Measurements from ENCODE around the gene FAM163B. TPM values are rescaled to one million over a fixed set of nuclear protein-coding genes. Genes with fewer than 3 reads are reported as not detected.

Gene FAM163B
- polyA plus RNA-seq, 1 donor (not counting 4 experiments of a cell fraction or from before 2014, with no cell fraction given) = not detected

DNA sequence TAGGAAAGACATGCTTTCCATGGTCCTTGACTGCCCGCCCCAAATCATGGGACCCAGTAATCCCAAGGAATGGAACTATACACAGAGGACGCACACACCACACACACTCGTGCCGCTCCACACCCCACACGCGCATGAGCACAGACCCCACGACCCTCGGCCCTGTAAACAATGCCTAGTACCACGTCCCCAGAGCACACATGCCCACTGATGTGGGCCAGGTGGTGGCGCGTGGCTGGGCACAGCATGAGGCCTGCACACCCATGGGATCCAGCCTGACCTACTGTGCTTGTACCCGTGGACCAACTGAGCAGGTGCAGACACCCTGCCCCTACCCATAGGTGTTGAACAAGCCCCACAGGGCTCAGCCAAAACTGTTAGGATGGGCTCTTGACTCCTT, 27.7 kb upstream of the FAM163B start:
- FAIRE-seq (no peak), DNase-seq (ENCODE audit: low read depth, low spot score) (no peak)
- H3K36me3 ChIP-seq (ENCODE audit: control insufficient read depth in 2 of 2, extremely low read depth in 1 of 2, insufficient read depth in 2 of 2, low read length in 2 of 2) = no peaks in the 10 kb centered on the region
- dilution Hi-C loops (cut with MboI; ENCODE audit: extremely low pct_ligation_motif_present, low sequenced_read_pairs) = no loop called here
- no peak overlapping the region for H3K4me3 ChIP-seq (ENCODE audit: control insufficient read depth in 2 of 3, extremely low read depth in 1 of 3, insufficient read depth in 2 of 3, low read depth in 1 of 3, low read length in 3 of 3)
- no peaks in the 10 kb centered on the region for H3K9me1 ChIP-seq (ENCODE audit: control insufficient read depth, extremely low read depth, insufficient read depth, low read length)
- H4K20me1 ChIP-seq (ENCODE audit: control insufficient read depth, extremely low read depth, insufficient read depth, low read length) = no peaks in the 10 kb centered on the region
- no peak overlapping the region for H3K4me2 ChIP-seq (ENCODE audit: control insufficient read depth, extremely low read depth, insufficient read depth, low read depth, low read length)
- H3K79me2 ChIP-seq (ENCODE audit: control insufficient read depth, insufficient read depth, low read length) = no peaks in the 10 kb centered on the region
- H2AFZ ChIP-seq (ENCODE audit: control insufficient read depth, low read length) = no peak overlapping the region
- no peaks in the 10 kb centered on the region for H3K4me1 ChIP-seq (ENCODE audit: control insufficient read depth, extremely low read depth, insufficient read depth, low read length)
- TF ChIP-seq, protein P1, sequence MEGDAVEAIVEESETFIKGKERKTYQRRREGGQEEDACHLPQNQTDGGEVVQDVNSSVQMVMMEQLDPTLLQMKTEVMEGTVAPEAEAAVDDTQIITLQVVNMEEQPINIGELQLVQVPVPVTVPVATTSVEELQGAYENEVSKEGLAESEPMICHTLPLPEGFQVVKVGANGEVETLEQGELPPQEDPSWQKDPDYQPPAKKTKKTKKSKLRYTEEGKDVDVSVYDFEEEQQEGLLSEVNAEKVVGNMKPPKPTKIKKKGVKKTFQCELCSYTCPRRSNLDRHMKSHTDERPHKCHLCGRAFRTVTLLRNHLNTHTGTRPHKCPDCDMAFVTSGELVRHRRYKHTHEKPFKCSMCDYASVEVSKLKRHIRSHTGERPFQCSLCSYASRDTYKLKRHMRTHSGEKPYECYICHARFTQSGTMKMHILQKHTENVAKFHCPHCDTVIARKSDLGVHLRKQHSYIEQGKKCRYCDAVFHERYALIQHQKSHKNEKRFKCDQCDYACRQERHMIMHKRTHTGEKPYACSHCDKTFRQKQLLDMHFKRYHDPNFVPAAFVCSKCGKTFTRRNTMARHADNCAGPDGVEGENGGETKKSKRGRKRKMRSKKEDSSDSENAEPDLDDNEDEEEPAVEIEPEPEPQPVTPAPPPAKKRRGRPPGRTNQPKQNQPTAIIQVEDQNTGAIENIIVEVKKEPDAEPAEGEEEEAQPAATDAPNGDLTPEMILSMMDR (optimal IDR thresholded peaks at IDR 0.05 in 1 of 3, IDR thresholded peaks at IDR 0.05 in 1 of 3, conservative IDR thresholded peaks at IDR 0.05 in 1 of 3; ENCODE audit: extremely low read depth in 1 of 3, insufficient read depth in 2 of 3, low read length in 3 of 3) = no peak
- TF ChIP-seq EZH2 (IDR thresholded peaks at IDR 0.05; ENCODE audit: low read length) = no peak
- H3K27ac ChIP-seq (ENCODE audit: control insufficient read depth, insufficient read depth, low read length) = no peak overlapping the region
- no peak overlapping the region for H3K9ac ChIP-seq (ENCODE audit: control insufficient read depth, extremely low read depth, insufficient read depth, low read length)
- H3K27me3 ChIP-seq (ENCODE audit: control insufficient read depth, extremely low read depth, insufficient read depth, low read length) = peaks cover 26% of the 10 kb centered on the region
- no peaks in the 10 kb centered on the region for H3K9me3 ChIP-seq (ENCODE audit: control insufficient read depth, low read depth, low read length)

DNA sequence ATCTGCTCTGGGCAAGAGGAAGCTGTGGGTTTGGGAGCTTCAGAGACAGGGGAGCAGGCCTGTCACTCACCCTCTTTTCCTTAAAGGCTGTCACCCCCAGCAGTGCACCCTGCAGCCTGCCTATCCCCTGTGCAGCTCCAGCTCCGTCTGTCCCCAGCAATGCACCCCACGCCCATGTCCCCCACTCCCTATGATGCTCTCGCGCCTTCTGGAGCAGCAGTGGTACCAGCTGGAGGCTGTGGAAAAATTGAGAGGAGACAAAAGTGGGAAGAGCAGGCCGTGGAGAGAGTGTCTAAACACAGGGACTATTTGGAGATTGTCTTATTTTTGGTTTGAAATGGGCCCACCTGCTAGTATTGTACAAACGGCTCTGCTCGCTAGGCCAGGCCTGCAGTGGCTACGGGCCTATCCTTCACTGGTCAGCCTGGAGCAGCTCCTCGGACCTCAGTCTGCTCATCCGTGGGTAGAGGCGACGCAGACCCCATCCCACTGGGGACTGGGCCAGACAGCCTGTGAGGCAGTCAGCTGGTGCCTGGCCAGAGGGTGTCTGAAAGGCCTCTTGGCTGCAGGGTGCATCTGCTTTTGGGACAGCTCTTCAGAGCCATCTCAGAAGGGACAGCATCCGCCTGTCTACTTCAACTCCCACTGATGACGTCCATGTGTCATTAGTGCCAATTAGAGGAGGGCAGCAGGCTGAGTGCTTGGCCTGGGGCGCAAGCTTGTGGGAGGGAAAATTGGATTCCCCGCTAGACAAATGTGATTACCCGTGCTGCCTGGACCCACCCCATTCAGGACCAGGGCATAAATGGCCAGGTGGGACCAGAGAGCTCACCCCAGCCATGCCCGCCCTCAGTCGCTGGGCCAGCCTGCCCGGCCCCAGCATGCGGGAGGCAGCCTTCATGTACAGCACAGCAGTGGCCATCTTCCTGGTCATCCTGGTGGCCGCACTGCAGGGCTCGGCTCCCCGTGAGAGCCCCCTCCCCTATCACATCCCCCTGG, 26.6 kb upstream of the FAM163B start, which contains the start of gene DBH:
TSS of gene DBH (plus strand) at position 831 of the 999 bp plus-strand sequence. CDS start at position 840, 9 bp downstream.
- H3K4me3 ChIP-seq (ENCODE audit: control insufficient read depth in 2 of 3, extremely low read depth in 1 of 3, insufficient read depth in 2 of 3, low read depth in 1 of 3, low read length in 3 of 3) = no peak within 1 kb of the TSS
- H3K4me2 ChIP-seq (ENCODE audit: control insufficient read depth, extremely low read depth, insufficient read depth, low read depth, low read length) = no peak within 1 kb of the TSS
- TF ChIP-seq, protein P1 (optimal IDR thresholded peaks at IDR 0.05 in 1 of 3, IDR thresholded peaks at IDR 0.05 in 1 of 3, conservative IDR thresholded peaks at IDR 0.05 in 1 of 3; ENCODE audit: extremely low read depth in 1 of 3, insufficient read depth in 2 of 3, low read length in 3 of 3) = no peak
- no peak for TF ChIP-seq EZH2 (IDR thresholded peaks at IDR 0.05; ENCODE audit: low read length)
- dilution Hi-C loops (cut with MboI; ENCODE audit: extremely low pct_ligation_motif_present, low sequenced_read_pairs) = no loop called here
- H3K9me1 ChIP-seq (ENCODE audit: control insufficient read depth, extremely low read depth, insufficient read depth, low read length) = no peaks in the 10 kb centered on the region
- peaks cover 26% of the 10 kb centered on the region for H3K27me3 ChIP-seq (ENCODE audit: control insufficient read depth, extremely low read depth, insufficient read depth, low read length)
- H3K27ac ChIP-seq (ENCODE audit: control insufficient read depth, insufficient read depth, low read length) = no peak within 1 kb of the TSS
- H4K20me1 ChIP-seq (ENCODE audit: control insufficient read depth, extremely low read depth, insufficient read depth, low read length) = no peaks in the 10 kb centered on the region
- no peak within 1 kb of the TSS for H3K9ac ChIP-seq (ENCODE audit: control insufficient read depth, extremely low read depth, insufficient read depth, low read length)
- H3K4me1 ChIP-seq (ENCODE audit: control insufficient read depth, extremely low read depth, insufficient read depth, low read length) = no peaks in the 10 kb centered on the region
- H2AFZ ChIP-seq (ENCODE audit: control insufficient read depth, low read length) = no peak within 1 kb of the TSS
- H3K9me3 ChIP-seq (ENCODE audit: control insufficient read depth, low read depth, low read length) = no peaks in the 10 kb centered on the region
- no peaks in the 10 kb centered on the region for H3K79me2 ChIP-seq (ENCODE audit: control insufficient read depth, insufficient read depth, low read length)
- FAIRE-seq = no peak
- no peak for DNase-seq (ENCODE audit: low read depth, low spot score)
- H3K36me3 ChIP-seq (ENCODE audit: control insufficient read depth in 2 of 2, extremely low read depth in 1 of 2, insufficient read depth in 2 of 2, low read length in 2 of 2) = no peaks in the 10 kb centered on the region

All from keratinocyte (primary cell).